GM21619 (cell line): ENCODE results near the gene KCNH3.
A peak's percentile ranks its signal among the peaks of the same experiment; 100 is the strongest.

Experiments
- ATAC-seq: cut with Tn5 transposase; IDR thresholded peaks from one replicate; pipeline ENCODE4 v1.9.1; 2021; ENCODE audit not compliant: unreplicated experiment

The KCNH3 gene

DNA sequence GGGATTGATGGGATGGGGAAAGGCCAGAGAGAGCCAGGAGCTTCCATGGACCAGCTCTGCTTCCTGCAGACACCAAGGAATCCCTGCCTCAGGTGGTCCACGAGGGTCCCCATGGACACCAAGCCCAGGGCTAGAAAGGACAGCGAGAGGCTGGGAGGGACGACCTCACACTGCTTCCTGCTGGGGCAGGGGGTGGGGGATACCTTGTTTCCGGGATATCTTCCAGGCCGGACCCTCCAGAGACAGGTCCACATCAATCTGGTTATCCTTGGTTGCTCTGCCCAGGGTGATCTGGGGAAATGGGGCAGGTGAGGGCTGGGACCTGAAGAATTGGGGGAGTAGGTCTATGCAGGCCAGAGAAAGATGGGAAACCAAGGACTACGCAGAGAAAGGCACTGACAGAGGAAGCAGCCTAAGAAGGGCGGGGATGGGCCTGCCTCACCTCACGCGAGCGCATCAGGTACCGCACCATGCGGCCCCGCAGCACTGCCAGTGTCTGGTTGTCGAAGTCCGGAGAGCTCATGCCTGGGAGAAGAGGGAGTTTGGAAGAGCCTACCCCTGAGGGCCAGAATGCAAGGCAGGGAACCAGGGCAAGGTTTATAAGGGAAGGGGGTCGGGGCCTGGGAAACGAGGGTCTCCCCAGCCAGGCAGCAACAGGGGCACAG, 20.3 kb downstream of the KCNH3 start:
- ATAC-seq, result no peak

DNA sequence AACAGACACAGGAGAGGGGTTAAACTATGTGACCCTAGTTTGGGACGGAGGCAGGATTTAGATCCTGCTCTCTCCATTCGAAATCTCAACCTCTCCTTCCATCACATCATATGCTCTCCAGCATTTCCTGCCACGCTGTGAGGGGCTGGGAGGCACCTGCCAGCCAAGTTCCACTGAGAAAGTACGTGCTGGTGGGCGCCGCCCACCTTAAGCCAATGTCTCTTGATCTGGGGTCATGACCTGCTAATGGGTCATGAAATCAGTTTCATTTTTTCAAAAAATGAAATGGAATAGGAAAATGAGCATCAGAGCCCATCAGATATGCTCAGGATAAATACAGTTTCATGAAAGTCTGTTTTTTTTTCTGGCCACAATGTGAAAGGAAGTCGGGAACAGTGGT, 21.9 kb downstream of the KCNH3 start:
- no peak for ATAC-seq

DNA sequence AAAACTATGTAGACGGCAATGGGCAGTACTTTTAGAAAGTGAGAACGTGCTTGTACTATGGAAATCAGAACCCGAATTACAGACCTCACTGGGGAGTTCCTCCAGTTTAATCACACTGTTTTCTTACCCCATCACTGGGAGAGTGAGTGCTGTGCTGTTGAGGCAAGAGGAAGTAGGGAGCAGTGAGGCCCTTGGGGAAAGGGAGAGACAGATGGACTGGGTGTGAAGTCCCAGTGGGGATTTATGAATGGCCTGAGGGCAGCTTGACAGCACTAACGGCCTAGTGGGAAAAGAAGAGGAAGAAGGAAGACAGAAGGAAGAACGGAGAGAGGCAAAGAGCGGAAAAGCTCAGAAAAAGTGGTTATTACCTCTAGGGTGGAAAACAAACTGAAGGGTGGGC, 23.4 kb downstream of the KCNH3 start:
- no peak for ATAC-seq

DNA sequence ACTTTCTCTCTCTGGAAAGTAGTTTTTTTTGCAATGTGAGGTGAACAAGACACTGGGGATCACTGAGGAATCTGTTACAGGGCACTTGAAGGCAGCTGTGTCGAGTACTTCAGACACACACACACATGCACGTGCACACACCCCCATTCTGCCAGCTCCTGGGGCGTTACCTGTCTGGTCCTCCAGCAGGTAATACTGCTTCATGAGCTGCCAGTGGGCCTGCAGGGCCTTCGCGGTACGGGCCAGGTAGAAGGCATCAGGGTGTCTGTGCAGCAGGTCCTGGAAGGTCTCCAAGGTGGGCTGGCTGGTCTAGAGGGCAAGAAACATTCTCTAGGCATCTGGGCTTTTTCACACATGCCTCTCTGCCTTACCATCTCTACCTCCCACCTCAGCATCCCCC, 24.0 kb downstream of the KCNH3 start:
- no peak for ATAC-seq

DNA sequence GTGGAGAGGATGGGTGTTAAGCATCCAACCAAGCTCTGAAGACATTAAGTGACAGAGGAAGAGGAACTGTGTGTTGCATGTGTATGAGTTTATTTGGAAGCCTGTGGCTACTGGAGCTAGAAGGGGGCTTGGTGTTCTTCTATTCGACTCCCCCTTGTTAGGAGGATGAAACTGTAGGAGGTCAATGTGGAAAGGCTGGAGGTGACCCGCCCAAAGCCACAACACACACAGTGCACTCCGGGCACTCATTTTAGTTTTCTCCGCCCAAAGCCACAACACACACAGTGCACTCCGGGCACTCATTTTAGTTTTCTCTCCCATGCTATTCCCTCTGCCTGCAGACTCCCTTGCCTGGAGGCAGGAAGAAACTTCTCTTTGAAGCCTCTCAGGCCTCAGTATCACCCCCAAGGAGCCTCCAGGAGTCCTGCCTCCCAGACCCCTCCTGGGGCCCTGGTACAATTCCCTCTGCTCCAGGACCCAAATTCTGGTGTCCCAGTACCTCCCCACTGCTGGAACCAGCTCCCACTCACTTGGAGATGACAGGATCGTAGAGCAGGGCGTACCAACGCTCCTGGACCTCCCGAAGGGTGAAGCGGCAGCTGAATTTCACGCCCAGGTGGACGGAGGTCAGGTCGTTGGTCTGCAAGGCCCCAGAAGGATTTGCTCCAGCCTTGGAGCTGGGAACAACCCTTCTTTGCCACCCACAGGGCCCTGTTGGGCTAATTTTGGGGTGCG, 25.3 kb downstream of the KCNH3 start:
- no peak for ATAC-seq

DNA sequence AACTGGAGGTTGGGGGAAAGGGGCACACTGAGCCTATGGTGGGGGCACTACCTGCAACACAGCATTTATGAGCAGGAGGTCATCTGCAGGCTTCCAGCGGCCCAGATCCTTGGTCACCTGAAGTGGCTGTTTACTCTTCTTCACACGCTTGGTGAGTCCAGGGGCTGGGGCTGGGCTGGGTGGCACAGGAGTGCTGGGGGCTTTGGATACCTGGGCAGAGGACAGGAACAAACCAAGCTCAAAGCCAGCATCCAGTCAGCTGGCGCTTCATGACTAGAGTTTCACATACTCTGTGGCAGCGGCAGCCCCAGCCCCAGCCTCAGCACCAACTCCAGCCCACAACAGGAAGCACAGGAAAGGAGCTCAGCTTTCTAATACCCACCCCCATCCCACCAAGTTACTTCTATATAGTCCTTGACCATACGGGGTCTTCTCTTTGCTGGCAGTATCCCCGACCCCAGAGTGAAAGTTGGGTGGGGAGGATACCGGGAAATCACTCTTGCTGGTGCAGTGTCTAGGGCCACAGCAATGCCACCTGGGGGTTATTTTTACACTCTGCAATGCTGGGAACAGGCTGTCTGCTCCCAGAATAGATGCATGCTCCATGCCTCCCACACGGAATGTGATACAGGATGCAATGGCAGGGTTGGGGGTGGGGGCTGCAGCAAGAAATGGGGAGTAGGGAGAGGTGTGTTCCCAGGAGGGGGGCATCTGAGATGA, 26.0 kb downstream of the KCNH3 start:
- no peak for ATAC-seq

DNA sequence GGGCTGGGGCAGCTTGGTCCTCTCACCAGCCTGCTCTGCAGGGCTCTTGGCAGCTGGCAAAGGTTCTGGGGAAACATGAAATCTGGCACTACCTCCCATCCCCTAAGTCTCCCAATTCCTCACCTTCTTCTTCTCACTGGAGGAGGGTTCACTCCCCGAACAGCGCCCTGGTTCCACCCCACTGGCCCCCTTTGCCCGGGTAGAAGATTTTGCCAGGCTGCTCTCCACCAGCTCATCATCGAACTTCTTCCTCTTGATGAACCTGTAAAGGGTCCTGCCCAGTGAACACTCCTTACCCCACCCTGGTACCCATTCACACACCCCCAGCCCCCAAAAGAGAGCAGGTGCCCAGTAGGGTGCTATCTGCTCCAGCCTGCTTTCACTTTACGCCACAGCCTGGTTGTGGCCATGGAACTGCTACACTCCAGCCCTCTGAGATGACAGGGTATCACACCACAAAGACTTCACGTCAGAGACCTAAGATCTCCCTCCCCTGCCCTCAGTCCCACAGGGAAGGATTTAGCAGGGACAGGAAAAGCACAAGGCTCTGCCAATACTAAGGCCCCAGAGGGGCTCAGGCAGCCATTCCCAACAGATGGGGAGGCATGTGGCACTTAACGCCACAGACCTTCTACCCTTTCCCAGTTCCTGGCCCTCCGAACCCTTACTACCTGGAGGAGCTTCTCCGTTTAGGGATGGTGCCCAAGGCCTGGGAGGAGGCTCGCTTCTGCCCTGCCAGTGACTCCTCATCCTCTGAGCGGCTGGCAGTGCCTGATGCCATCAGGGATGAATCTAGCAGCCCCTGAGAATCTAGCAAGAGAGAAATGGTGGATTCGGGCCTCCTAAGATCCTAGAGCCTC, 26.8 kb downstream of the KCNH3 start:
- no peak for ATAC-seq

DNA sequence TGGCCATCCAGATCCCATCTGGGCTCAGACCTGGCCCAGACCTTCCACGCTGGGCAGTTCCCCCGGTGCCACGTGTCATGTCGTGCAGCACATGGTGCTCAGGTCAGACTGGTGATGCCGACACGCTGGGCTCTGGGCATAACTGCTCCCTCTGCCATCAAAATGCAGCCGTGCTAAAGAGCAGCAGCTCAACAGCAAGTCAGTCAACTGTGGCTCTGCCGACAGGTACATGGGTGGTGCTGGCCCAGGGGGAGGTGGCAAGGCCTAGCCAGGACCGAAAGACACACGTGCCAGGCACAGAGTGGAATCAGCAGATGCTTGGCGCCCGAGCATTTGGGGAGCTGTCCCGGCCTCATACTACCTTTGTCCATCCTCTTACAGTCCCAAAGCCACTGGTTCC, 27.5 kb downstream of the KCNH3 start:
- ATAC-seq, result no peak

DNA sequence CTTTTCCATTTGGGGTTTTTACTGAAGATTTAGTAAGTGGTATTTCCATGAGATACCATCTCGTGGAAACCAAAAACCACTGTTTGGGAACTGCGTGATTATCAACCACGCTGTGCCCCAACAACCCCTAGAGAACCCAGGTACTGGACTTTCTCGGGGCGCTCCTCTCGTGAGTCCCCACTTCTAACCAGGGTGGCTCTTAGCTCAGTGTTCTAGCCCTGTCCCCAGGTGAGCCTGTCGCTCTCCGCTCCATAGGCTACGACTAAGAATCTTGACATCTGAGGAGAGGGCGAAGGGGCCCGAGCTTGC, 28.4 kb downstream of the KCNH3 start:
- peak; percentile 5 for ATAC-seq

DNA sequence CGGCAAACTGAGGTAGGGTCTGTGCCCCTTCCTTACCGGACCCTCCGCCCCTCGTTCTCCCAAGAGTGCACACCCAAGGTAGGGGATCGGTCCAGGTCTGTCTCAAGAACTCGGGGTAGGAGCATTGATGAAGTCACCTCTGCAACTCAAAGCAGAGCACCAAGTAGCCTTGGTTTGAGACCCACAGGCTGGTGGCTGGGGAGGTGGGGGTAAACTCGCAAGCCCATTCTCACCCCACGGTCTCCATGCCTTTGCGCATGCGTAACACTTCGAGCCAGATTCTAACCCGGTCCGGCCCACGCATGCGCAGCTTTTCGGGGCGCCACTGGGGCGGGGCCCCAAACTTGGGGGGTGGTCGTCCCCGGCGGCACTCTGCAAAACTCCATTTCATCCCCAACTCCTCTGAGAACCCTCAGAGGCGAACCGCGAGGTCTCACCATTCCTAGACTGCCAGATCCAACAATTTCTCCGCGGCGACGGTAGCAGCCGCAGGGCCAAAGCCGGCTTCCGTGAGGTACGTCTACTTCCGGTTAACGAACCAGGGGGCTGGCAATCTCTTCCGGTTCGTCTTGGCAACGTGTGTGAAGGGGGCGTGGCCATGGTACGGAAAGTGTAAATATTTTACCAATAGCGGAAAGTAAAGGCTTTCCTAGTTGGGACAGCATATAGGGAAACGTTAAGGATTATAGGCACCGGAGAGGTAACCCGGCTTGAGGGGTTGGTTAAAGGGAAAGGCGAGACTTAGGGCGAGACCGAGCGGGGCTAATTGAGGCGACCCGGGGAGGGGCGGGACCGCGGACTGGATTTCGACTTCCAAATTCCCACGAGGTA, 29.0 kb downstream of the KCNH3 start, which contains the start of gene MCRS1:
Gene MCRS1, minus strand, starts transcription at position 532 of the 831 bp plus-strand sequence. CDS start 1,411 bp downstream, outside the sequence.
- ATAC-seq, result peak; percentile 77

DNA sequence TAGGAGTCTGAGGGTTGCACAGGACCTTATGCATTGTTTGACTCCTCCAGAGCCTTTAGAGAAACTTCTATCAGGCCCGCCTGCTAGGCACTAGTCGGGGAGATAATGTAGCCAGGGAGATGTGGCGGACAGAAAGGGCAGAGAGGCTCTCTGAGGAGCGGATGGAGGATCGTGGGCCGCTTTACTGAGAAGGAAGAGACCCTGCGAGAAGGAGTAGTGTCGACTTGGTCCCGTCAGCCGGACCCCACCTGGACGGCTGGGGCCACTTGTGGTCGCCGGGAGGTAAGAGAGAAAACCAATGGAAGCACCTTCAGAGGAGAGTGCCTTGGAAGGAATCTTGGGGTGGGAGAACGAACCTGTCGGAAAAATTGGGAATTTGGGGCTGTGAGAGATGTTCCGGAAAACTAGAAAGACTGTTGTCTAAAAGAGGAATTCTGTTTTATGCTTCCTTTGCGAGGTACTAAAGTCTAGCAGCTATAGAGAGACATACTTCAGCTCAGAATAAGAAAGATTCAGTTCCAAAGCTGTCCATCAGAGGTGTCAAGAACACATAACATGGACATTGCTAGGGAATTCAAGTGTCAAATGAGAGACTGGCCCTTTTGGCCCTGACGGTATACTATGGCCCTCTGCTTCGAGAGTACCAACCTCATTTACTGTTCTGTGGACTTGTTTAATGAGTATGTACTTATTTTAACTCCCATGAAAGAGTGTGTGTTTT, 29.8 kb downstream of the KCNH3 start:
- ATAC-seq, result peak; percentile 11

DNA sequence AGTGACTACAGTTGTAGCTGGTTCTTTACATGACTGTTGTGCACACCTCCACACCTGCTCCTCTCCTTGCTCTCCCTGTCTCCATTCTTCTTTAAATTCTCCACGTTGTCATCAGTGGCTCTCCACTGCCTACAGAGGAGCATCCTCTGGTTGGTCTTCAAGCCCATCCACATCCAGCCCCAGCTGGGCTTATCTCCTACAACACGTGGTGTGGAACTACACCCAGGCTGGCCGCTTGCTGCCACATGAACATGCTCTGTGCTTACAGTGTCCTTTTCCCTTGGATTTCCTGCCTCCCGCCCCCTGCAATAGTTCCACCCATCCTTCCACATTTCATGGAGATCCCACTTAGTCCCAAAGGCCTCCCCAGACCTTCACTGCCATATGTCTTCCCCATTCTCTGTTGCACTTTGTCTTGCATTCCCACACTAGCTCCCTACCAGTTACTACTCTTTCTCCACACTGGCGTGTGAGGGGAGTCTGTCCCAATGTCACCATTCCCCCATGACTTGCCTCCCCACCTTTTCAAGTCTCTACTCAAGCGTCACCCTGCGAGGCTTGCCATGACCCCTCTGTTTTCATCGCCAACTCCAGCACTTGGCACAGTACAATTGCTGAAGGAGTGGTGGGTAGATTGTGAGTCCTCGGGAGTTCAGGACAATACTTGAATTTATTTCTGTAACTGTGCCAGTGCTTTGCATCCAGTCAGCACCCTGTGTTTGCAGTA, 38.9 kb downstream of the KCNH3 start:
- no peak for ATAC-seq

DNA sequence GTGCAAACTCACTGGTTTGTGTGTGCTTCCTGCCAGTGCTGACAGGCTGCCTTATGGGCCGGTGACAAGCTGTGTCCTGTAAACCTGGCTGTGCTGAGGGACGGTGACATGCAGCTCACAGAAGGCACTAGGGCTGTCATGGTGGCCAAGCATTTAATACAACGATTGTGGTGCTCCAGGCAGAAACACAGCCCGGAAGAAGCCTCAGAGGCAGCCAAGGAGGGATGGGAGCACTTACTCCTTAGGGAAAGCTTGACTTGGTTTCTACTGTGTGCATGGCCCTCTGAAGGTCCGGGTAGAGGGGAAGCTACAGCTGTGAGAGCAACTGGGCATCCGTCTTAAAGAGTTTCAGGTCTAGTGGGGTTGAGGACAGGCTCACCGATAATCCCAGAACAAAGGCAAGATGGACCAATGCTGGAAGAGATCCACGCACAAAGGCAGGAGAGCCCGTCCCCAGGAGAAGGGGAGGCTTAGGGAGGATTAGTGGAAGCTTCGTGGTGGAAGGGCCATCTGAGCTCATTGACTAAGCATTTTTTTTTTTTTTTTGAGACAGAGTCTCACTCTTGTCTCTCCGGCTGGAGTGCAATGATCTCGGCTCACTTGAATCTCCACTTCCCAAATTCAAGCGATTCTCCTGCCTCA, 39.8 kb downstream of the KCNH3 start:
- no peak for ATAC-seq

DNA sequence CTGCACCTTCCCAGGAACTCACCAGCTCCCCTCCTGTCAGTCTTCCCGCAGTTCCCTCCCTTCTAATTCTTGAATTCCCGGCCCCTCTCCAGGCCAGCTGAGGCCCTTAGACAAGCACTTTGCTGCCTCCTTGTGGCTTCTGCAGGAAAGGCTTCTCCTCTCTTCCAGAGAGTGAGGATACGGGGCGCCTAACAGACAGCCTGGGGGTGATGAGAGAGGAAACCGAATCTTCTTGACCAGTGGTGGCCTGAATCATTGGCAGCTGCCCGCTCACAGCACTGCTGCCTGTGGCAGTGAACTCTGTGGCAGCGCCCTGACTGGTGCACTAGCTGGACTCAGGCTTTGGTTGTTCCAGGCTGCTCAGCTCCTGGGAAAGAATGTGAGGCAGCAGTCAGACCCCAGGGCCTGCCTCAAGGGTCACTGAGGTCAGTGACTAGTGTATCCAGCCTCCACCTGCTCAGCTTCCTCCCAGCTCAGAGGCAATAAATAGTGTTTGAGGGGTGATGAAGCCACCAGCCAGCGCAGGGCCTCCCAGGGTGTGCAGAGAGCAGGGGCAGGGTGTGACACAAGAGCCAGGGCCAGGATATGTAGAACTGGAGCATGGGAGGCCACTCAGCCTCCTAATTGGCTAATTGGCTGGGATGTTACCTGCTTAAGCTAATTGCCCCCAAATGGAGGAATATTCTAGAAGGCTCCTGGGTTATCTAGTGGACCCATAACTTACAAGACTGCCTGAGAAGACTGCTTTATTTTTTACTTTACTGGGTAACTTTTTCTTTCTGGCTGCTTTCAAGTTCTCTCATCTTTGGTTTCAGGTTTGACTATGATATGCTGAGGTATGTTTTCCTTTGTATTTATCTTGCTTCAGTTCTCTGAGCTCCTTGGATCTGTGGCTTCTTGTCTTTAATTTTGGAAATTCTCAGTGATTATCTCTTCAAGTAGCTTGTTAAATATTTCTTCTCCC, 42.0 kb downstream of the KCNH3 start:
- ATAC-seq, result no peak

DNA sequence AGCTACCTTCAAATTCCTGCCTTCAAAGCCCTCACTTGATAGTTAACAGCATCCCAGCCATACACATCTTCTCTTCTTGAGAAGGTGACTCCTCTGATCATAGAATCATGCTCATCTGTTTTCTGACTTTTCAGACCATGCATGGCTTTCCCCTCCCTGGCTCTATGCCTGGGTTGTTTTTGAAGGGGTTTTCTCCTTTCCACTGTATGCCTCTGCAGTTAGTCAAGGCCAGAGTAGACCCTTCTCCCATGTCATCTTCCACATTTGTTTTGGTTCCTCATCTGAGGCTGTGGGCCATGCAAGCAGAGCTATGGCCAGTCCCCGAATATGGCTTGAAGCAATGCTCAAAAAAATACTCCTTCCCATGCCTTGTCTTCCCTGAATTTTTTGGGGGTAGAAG, 43.4 kb downstream of the KCNH3 start:
- no peak for ATAC-seq

DNA sequence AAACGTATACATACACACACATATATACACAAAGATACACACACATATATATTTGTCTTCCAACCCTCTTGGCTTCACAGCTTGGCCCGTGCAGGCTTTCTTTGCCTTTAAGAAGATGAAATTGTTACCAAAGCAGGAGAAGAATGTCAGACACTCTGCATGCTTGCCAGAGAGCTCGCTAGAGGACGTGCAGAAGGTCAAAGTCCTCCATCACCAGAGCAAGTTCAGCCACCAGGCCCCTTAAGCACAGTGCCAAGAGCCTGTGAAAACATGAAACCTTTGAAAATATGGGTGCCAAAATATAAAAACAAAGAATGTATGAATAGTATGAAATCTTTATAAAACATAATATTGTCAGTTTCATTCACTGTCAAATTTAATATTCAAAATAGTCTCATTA, 44.0 kb downstream of the KCNH3 start:
- ATAC-seq, result no peak

DNA sequence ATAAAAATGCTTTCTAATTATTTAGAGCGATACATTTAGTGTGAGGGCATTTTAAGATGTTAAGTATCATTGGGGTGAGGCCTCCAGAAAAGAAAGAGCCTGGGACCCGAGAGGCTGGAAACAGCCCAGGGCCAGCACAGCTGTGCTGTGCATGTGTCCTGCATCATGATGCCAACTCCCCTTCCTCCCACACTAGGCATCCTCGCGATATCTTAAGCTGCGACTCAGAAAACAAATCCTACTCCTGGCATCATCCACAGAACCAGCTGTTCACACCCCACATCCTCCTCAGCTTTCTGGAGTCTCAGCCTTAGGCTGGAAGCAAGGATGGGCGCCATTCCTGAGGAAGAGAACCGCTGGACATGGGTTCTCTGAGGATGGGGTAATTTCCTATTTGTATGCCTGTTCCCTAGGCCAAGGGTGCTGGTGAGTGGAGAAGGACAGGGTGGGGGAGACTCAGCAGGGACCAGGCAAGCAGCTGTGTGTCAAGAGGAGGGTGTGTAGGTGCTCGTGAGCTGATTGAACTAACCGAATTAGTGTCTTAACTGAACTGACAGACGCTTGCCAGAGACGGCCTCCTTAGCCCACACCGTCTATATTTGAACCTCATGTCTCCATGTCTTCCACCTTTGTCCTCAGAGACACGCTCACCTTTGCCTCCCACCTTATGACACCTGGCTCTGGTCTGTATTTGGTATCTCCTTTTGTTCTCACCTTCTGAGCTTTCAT, 44.7 kb downstream of the KCNH3 start:
- no peak for ATAC-seq
